IMR-90 (cell line): ENCODE results near the gene LAMB2. TPM values are rescaled to one million over a fixed set of nuclear protein-coding genes. Genes with fewer than 3 reads are reported as not detected.

Experiments used
- ATAC-seq: fragments of 200-7000 bp; cut with Tn5 transposase; 2 replicates; pipeline ENCODE4 v1.9.1; 2020; ENCODE audit warnings: low read depth, mild to moderate bottlenecking, moderate library complexity
- BruUV-seq: library from RNA; stranded (reverse); fragments of 400-500 nt; replicated peaks from 2 replicates; lab custom pipeline; 2021; lab: Mats Ljungman, UMichigan
- CTCF ChIA-PET: fragments of 300-600 bp; formaldehyde crosslinking; extraction: SDS; loops from one replicate; lab custom pipeline; 2021; ENCODE audit warnings: antibody characterized with exemption; lab: Yijun Ruan, JAX
- POLR2A ChIA-PET: fragments of 300-600 bp; sonication (Branson Sonifier 250); formaldehyde crosslinking; loops from one replicate; lab custom pipeline; 2022; ENCODE audit warnings: antibody characterized with exemption; ENCODE audit not compliant: unreplicated experiment; lab: Charles Lee
- DNase-seq: peaks from one replicate; pipeline ENCODE4 v3.0.0; 2013
- H2AFZ ChIP-seq: replicated peaks from 2 replicates; pipeline ENCODE3; 2013; ENCODE audit warnings: low read length, mild to moderate bottlenecking; ENCODE audit not compliant: poor library complexity
- H2AK5ac ChIP-seq: 2 replicates; pipeline ENCODE4 v1.6.1; 2013; ENCODE audit warnings: low read depth, low read length, inconsistent platforms
- H2AK9ac ChIP-seq: replicated peaks from 2 replicates; pipeline ENCODE3; 2013; ENCODE audit warnings: mild to moderate bottlenecking, low read depth, low read length, moderate library complexity; ENCODE audit not compliant: poor library complexity
- H2BK120ac ChIP-seq: 2 replicates; pipeline ENCODE4 v1.6.1; 2013; ENCODE audit warnings: low read depth, low read length, inconsistent platforms
- H2BK15ac ChIP-seq: 3 replicates; pipeline ENCODE4 v1.6.1; 2013; ENCODE audit warnings: low read depth, low read length, inconsistent platforms
- H2BK20ac ChIP-seq: 2 replicates; pipeline ENCODE4 v1.6.1; 2013; ENCODE audit warnings: low read depth, mild to moderate bottlenecking, inconsistent platforms, low read length, moderate library complexity
- H2BK5ac ChIP-seq: 2 replicates; pipeline ENCODE4 v1.6.1; 2013; ENCODE audit warnings: mild to moderate bottlenecking, low read depth, low read length, inconsistent platforms; ENCODE audit not compliant: poor library complexity, severe bottlenecking
- H3K14ac ChIP-seq: replicated peaks from 2 replicates; pipeline ENCODE4 v1.6.1; 2013; ENCODE audit warnings: low read depth, low read length, inconsistent platforms
- H3K18ac ChIP-seq: 2 replicates; pipeline ENCODE4 v1.6.1; 2013; ENCODE audit warnings: low read depth, low read length, control low read depth
- H3K23ac ChIP-seq: 2 replicates; pipeline ENCODE4 v1.6.1; 2013; ENCODE audit warnings: low read depth, low read length, inconsistent platforms
- H3K27ac ChIP-seq: 2 replicates; pipeline ENCODE4 v1.5.1; 2013; ENCODE audit warnings: mild to moderate bottlenecking, control low read depth, low read length; ENCODE audit not compliant: insufficient read depth
- H3K27me3 ChIP-seq: 2 replicates; pipeline ENCODE4 v1.6.1; 2013; ENCODE audit warnings: low read length; ENCODE audit not compliant: control insufficient read depth, insufficient read depth
- H3K36me3 ChIP-seq: 2 replicates; pipeline ENCODE4 v1.6.1; 2013; ENCODE audit warnings: low read length, mixed read lengths; ENCODE audit not compliant: control insufficient read depth, insufficient read depth
- H3K4ac ChIP-seq: 2 replicates; pipeline ENCODE4 v1.6.1; 2013; ENCODE audit warnings: low read depth, low read length, inconsistent platforms
- H3K4me1 ChIP-seq: 2 replicates; pipeline ENCODE4 v1.6.1; 2013; ENCODE audit warnings: low read length, mixed read lengths; ENCODE audit not compliant: control insufficient read depth, insufficient read depth
- H3K4me2 ChIP-seq: 2 replicates; pipeline ENCODE4 v1.6.1; 2013; ENCODE audit warnings: low read depth, mild to moderate bottlenecking, control low read depth, low read length, moderate library complexity
- H3K4me3 ChIP-seq: 2 replicates; pipeline ENCODE4 v1.5.1; 2013; ENCODE audit warnings: low read depth, mild to moderate bottlenecking, control low read depth, low read length, moderate library complexity; ENCODE audit not compliant: insufficient read depth
- H3K56ac ChIP-seq: 2 replicates; pipeline ENCODE4 v1.6.1; 2013; ENCODE audit warnings: low read length, inconsistent platforms; ENCODE audit not compliant: insufficient read depth; ENCODE audit errors: extremely low read depth
- H3K79me1 ChIP-seq, 2 experiments: 2 replicates each; pipeline ENCODE4 v1.6.1; 2013; ENCODE audit warnings: low read length in 2 of 2, inconsistent platforms in 1 of 2, low read depth in 1 of 2
- H3K9ac ChIP-seq: 2 replicates; pipeline ENCODE4 v1.6.1; 2013; ENCODE audit warnings: low read depth, low read length, control low read depth
- H3K9me1 ChIP-seq: 2 replicates; pipeline ENCODE4 v1.6.1; 2013; ENCODE audit warnings: low read length, inconsistent platforms; ENCODE audit not compliant: insufficient read depth
- H3K9me3 ChIP-seq: 2 replicates; pipeline ENCODE4 v1.6.1; 2013; ENCODE audit warnings: low read length; ENCODE audit not compliant: control insufficient read depth, insufficient read depth
- H4K20me1 ChIP-seq: 2 replicates; pipeline ENCODE4 v1.6.1; 2013; ENCODE audit warnings: low read length, inconsistent platforms; ENCODE audit not compliant: insufficient read depth
- H4K5ac ChIP-seq: 2 replicates; pipeline ENCODE4 v1.6.1; 2013; ENCODE audit warnings: mild to moderate bottlenecking, low read depth, low read length, control low read depth
- H4K8ac ChIP-seq, 2 experiments: 2 replicates each; pipeline ENCODE4 v1.6.1; 2013; ENCODE audit warnings: low read depth in 2 of 2, low read length in 2 of 2, control low read depth in 1 of 2, inconsistent platforms in 1 of 2
- H4K91ac ChIP-seq: 2 replicates; pipeline ENCODE4 v1.6.1; 2013; ENCODE audit warnings: low read depth, low read length, inconsistent platforms; ENCODE audit not compliant: insufficient read depth
- BHLHE40 ChIP-seq: fragments of 150-350 bp; IDR thresholded peaks from 2 replicates; pipeline ENCODE4 v1.6.1; 2016; ENCODE audit warnings: mild to moderate bottlenecking, low read depth, low read length
- CEBPB ChIP-seq: IDR thresholded peaks from 2 replicates; pipeline ENCODE4 v1.6.1; 2012; ENCODE audit warnings: low read depth, low read length, improper control_type of control experiment
- CHD1 ChIP-seq: IDR thresholded peaks from 2 replicates; pipeline ENCODE4 v1.6.1; 2012; ENCODE audit warnings: low read depth, low read length, improper control_type of control experiment
- CTCF ChIP-seq: conservative IDR thresholded peaks from 2 replicates; pipeline ENCODE4 v1.5.1; 2012; ENCODE audit warnings: mild to moderate bottlenecking, low read depth, low read length, improper control_type of control experiment
- ELK1 ChIP-seq: fragments of 150-350 bp; IDR thresholded peaks from 2 replicates; pipeline ENCODE4 v1.6.1; 2016; ENCODE audit warnings: low read depth, mild to moderate bottlenecking, low read length, moderate library complexity, borderline replicate concordance
- FOS ChIP-seq: fragments of 150-350 bp; IDR thresholded peaks from 2 replicates; pipeline ENCODE4 v1.6.1; 2016; ENCODE audit warnings: low read depth, low read length
- MAFK ChIP-seq: IDR thresholded peaks from 2 replicates; pipeline ENCODE4 v1.6.1; 2012; ENCODE audit warnings: low read depth, low read length, improper control_type of control experiment
- MAZ ChIP-seq: IDR thresholded peaks from 2 replicates; pipeline ENCODE4 v1.6.1; 2012; ENCODE audit warnings: low read depth, mild to moderate bottlenecking, low read length, improper control_type of control experiment, moderate library complexity, borderline replicate concordance
- MXI1 ChIP-seq: IDR thresholded peaks from 2 replicates; pipeline ENCODE4 v1.6.1; 2012; ENCODE audit warnings: low read depth, mild to moderate bottlenecking, low read length, moderate library complexity, borderline replicate concordance
- NFE2L2 ChIP-seq: fragments of 150-350 bp; IDR thresholded peaks from 2 replicates; pipeline ENCODE4 v1.6.1; 2016; ENCODE audit warnings: low read depth, mild to moderate bottlenecking, low read length
- POLR2A ChIP-seq: IDR thresholded peaks from 2 replicates; pipeline ENCODE4 v1.6.1; 2012; ENCODE audit warnings: mild to moderate bottlenecking, low read depth, low read length
- RAD21 ChIP-seq: IDR thresholded peaks from 2 replicates; pipeline ENCODE4 v1.6.1; 2012; ENCODE audit warnings: low read length, improper control_type of control experiment
- RCOR1 ChIP-seq: IDR thresholded peaks from 2 replicates; pipeline ENCODE4 v1.6.1; 2012; ENCODE audit warnings: mild to moderate bottlenecking, low read length, improper control_type of control experiment; ENCODE audit not compliant: insufficient replicate concordance
- RFX5 ChIP-seq: IDR thresholded peaks from 2 replicates; pipeline ENCODE4 v1.8.0; 2012; ENCODE audit warnings: low read depth, mild to moderate bottlenecking, low read length, moderate library complexity
- SMC3 ChIP-seq: fragments of 150-350 bp; IDR thresholded peaks from 2 replicates; pipeline ENCODE4 v1.6.1; 2016; ENCODE audit warnings: low read depth, mild to moderate bottlenecking, antibody characterized with exemption, low read length, moderate library complexity
- USF2 ChIP-seq: fragments of 150-350 bp; IDR thresholded peaks from 2 replicates; pipeline ENCODE4 v1.6.1; 2017; ENCODE audit warnings: mild to moderate bottlenecking, antibody characterized with exemption, low read length, low read depth
- WGBS, 2 experiments: methylation state at CpG; one replicate each; pipeline versions ENCODE4 v1.1.5 to v1.1.7; 2013; ENCODE audit warnings: missing lambda C conversion rate in 2 of 2; ENCODE audit not compliant: insufficient read length in 1 of 2; ENCODE audit errors: extremely low coverage in 2 of 2; 5-methylcytosine and 5-hydroxymethylcytosine counted together
- dilution Hi-C: fragments of 300-500 bp; cut with HindIII; formaldehyde crosslinking; loops from one replicate; pipeline ENCODE4 v1.14.3; 2018; ENCODE audit warnings: low sequenced_read_pairs; ENCODE audit not compliant: unreplicated experiment
- in situ Hi-C: fragments of 300-500 bp; cut with MboI; formaldehyde crosslinking; loops from 3 replicates; pipeline ENCODE4 v1.14.3; 2019; ENCODE audit warnings: low sequenced_read_pairs, inconsistent platforms, mixed read lengths
- intact Hi-C: fragments of 100-400 bp; cut with micrococcal nuclease; formaldehyde crosslinking; loops from 2 replicates; pipeline ENCODE4 v1.10.0; 2022
- polyA plus RNA-seq, 3 experiments: library from polyadenylated mRNA; depleted of rRNA; stranded (reverse); fragments of >200 nt; gene quantifications; 2 replicates each; pipeline ENCODE4 v1.2.3, GENCODE V29; 2012; ENCODE audit warnings: low replicate concordance in 1 of 3
- total RNA-seq: library from RNA; depleted of rRNA; stranded (reverse); fragments of >200 nt; gene quantifications from 2 replicates; pipeline ENCODE4 v1.2.3, GENCODE V29; 2012

Gene LAMB2
- total and polyA plus RNA-seq, 2 of the 4 experiments (the other 2 are of a cell fraction) = 213 to 570 TPM

GRCh38 chr3:49162751-49163419 is 30.0 kb upstream of the LAMB2 start:
- H3K4me1 ChIP-seq = peaks cover 9% of the 10 kb centered on the region
- no peak overlapping the region for H3K4me3 ChIP-seq
- no peak overlapping the region for H2BK15ac ChIP-seq
- H2AK5ac ChIP-seq = no peak overlapping the region
- H4K91ac ChIP-seq = no peak overlapping the region
- no peak overlapping the region for H3K56ac ChIP-seq
- H3K9ac ChIP-seq = no peak overlapping the region
- CTCF ChIA-PET = no interaction called here
- no TSS peak for BruUV-seq
- no peak overlapping the region for H3K27ac ChIP-seq
- no peak for TF ChIP-seq NFE2L2
- TF ChIP-seq CTCF = no peak
- no peak for TF ChIP-seq RFX5
- TF ChIP-seq USF2 = no peak
- no peak for TF ChIP-seq MXI1
- no peak for TF ChIP-seq FOS
- no peak for TF ChIP-seq RCOR1
- no peak for TF ChIP-seq SMC3
- TF ChIP-seq MAZ = no peak
- TF ChIP-seq CEBPB = no peak
- TF ChIP-seq ELK1 = no peak
- TF ChIP-seq POLR2A = no peak
- no peak for TF ChIP-seq RAD21
- TF ChIP-seq BHLHE40 = no peak
- no peak for TF ChIP-seq MAFK
- no peak for TF ChIP-seq CHD1
- H3K36me3 ChIP-seq = peaks cover 25% of the 10 kb centered on the region
- no peaks in the 10 kb centered on the region for H3K9me3 ChIP-seq
- H2AFZ ChIP-seq = no peak overlapping the region
- no peak overlapping the region for H2AK9ac ChIP-seq
- dilution Hi-C loops = no loop called here
- POLR2A ChIA-PET = no interaction called here
- H3K4ac ChIP-seq = no peak overlapping the region
- intact Hi-C loops = no loop called here
- peaks cover 37 to 64% of the 10 kb centered on the region in 2 experiments for H3K79me1 ChIP-seq
- WGBS, 2 experiments = 99% methylated on average over 18 of the region's 21 CpGs; no CpG with 5 or more reads in 1 of the 2 experiments
- no peak overlapping the region for H2BK20ac ChIP-seq
- H3K14ac ChIP-seq = no peak overlapping the region
- H3K23ac ChIP-seq = no peak overlapping the region
- in situ Hi-C loops = loop anchor here (25.0 kb wide), 1 partner anchor 274 kb away; the partner anchor contains the start of gene NICN1
- no peak for DNase-seq
- H4K8ac ChIP-seq = no peak overlapping the region
- no peak overlapping the region for H2BK120ac ChIP-seq
- H3K27me3 ChIP-seq = no peaks in the 10 kb centered on the region
- H2BK5ac ChIP-seq = no peak overlapping the region
- H3K18ac ChIP-seq = no peak overlapping the region
- no peak overlapping the region for H3K4me2 ChIP-seq
- H3K9me1 ChIP-seq = peaks cover 32% of the 10 kb centered on the region
- H4K5ac ChIP-seq = no peak overlapping the region
- no peak for ATAC-seq
- peaks cover 8% of the 10 kb centered on the region; the same call in 1 of the 2 replicates for H4K20me1 ChIP-seq
